ENCODE results near the gene TGIF2LY.
"Not testable (repeated sequence)": the region's sequence is repeated elsewhere in the genome, so short reads cannot be mapped to it uniquely, and the experiment has no call there.

The TGIF2LY gene

GRCh38 chrY:3578767-3579166, at the start of gene TGIF2LY:
TSS of gene TGIF2LY (plus strand) at chrY:3579067. CDS start at chrY:3579245, 178 bp downstream.
- not testable (repeated sequence) for DNase-seq (ENCODE audit: low read depth in 2 of 2)

Measured in stimulated activated CD8-positive, alpha-beta memory T cell treated with anti-CD3 and anti-CD28 coated beads, Interleukin-7, amount 100 ng/mL, for 1 hour (primary cell).